SK-N-SH (cell line): ENCODE results near the gene MYO9B. TPM values are rescaled to one million over a fixed set of nuclear protein-coding genes. Genes with fewer than 3 reads are reported as not detected.

Experiments used
- CTCF ChIA-PET: fragments of 300-600, 350-600 bp; formaldehyde crosslinking; extraction: SDS; loops from one replicate; lab custom pipeline; 2021; lab: Yijun Ruan, JAX
- POLR2A ChIA-PET: fragments of 350-600 bp; sonication (Branson Sonifier 250); formaldehyde crosslinking; extraction: SDS; loops from one replicate; lab custom pipeline; 2020; ENCODE audit warnings: antibody characterized with exemption, inconsistent platforms; lab: Yijun Ruan, JAX
- DNase-seq: peaks from one replicate; pipeline ENCODE4 v3.0.0; 2012
- H2AFZ ChIP-seq: fragments of 200-600 bp; sonication (generic); 2 replicates; pipeline ENCODE4 v1.8.1; 2016; ENCODE audit warnings: antibody characterized with exemption, mild to moderate bottlenecking, low read depth
- H3F3A ChIP-seq: fragments of 200-600 bp; sonication (generic); replicated peaks from 2 replicates; pipeline ENCODE3; 2016; ENCODE audit warnings: antibody characterized with exemption, mild to moderate bottlenecking; ENCODE audit not compliant: insufficient read depth
- H3K27ac ChIP-seq, 2 experiments: fragments of 200-500 bp in 1 of 2; fragments of 200-600 bp in 1 of 2; sonication (Bioruptor generic) in 1 of 2; sonication (generic), shearing (Covaris generic) in 1 of 2; 2 replicates each; pipeline versions ENCODE4 v1.5.1 to v1.6.1; 2014 to 2016; ENCODE audit warnings: low read depth in 2 of 2, inconsistent platforms in 1 of 2, low read length in 1 of 2, mild to moderate bottlenecking in 1 of 2, mixed read lengths in 1 of 2
- H3K27me3 ChIP-seq: fragments of 200-600 bp; sonication (generic), shearing (Covaris generic); 2 replicates; pipeline ENCODE4 v1.6.1; 2016; ENCODE audit warnings: mixed run types; ENCODE audit not compliant: insufficient read depth
- H3K36me3 ChIP-seq, 2 experiments: fragments of 200-500 bp in 1 of 2; fragments of 200-600 bp in 1 of 2; sonication (Bioruptor generic) in 1 of 2; sonication (generic) in 1 of 2; replicated peaks in 1 of 2; 2 replicates each; pipeline versions ENCODE3 to v1.5.1; 2014 to 2016; ENCODE audit warnings: low read length in 1 of 2, mild to moderate bottlenecking in 1 of 2; ENCODE audit not compliant: insufficient read depth in 2 of 2, control insufficient read depth in 1 of 2
- H3K4me1 ChIP-seq, 2 experiments: fragments of 200-500 bp in 1 of 2; fragments of 200-600 bp in 1 of 2; sonication (Bioruptor generic) in 1 of 2; sonication (generic), shearing (Covaris generic) in 1 of 2; 2 replicates each; pipeline versions ENCODE4 v1.5.1 to v1.6.1; 2014 to 2016; ENCODE audit warnings: low read depth in 1 of 2, low read length in 1 of 2, mixed run types in 1 of 2; ENCODE audit not compliant: insufficient read depth in 2 of 2, control insufficient read depth in 1 of 2
- H3K4me2 ChIP-seq: fragments of 200-600 bp; sonication (generic), shearing (Covaris generic); 2 replicates; pipeline ENCODE4 v1.6.1; 2017; ENCODE audit warnings: mixed run types
- H3K4me3 ChIP-seq, 2 experiments: fragments of 200-500 bp in 1 of 2; fragments of 200-600 bp in 1 of 2; sonication (Bioruptor generic) in 1 of 2; sonication (generic), shearing (Covaris generic) in 1 of 2; 2 replicates each; pipeline versions ENCODE4 v1.5.1 to v1.8.1; 2014 to 2016; ENCODE audit warnings: low read depth in 2 of 2, inconsistent platforms in 1 of 2, low read length in 1 of 2, mild to moderate bottlenecking in 1 of 2, mixed read lengths in 1 of 2, moderate library complexity in 1 of 2
- H3K79me2 ChIP-seq: fragments of 200-600 bp; sonication (generic); 2 replicates; pipeline ENCODE4 v1.8.1; 2017; ENCODE audit warnings: mild to moderate bottlenecking; ENCODE audit not compliant: insufficient read depth
- H3K9ac ChIP-seq: fragments of 200-600 bp; sonication (generic); 2 replicates; pipeline ENCODE4 v1.6.1; 2017; ENCODE audit warnings: mixed run types
- H3K9me2 ChIP-seq: fragments of 200-600 bp; sonication (generic); 2 replicates; pipeline ENCODE4 v1.6.1; 2017; ENCODE audit warnings: mixed run types
- H3K9me3 ChIP-seq: fragments of 200-600 bp; sonication (generic); 2 replicates; pipeline ENCODE4 v1.6.1; 2017; ENCODE audit warnings: mixed run types, mild to moderate bottlenecking, moderate library complexity
- H4K20me1 ChIP-seq: fragments of 200-600 bp; sonication (generic); 2 replicates; pipeline ENCODE4 v1.6.1; 2017; ENCODE audit warnings: mild to moderate bottlenecking, mixed run types; ENCODE audit not compliant: insufficient read depth
- CHD2 ChIP-seq: fragments of 150-350 bp; IDR thresholded peaks from 2 replicates; pipeline ENCODE4 v1.6.1; 2018; ENCODE audit warnings: low read length; ENCODE audit not compliant: partially characterized antibody
- EP300 ChIP-seq, 2 experiments: IDR thresholded peaks; 2 replicates each; pipeline versions ENCODE4 v1.4.0 to v1.6.1; 2012; ENCODE audit warnings: borderline replicate concordance in 1 of 2, low read depth in 1 of 2, low read length in 1 of 2
- FOXM1 ChIP-seq: IDR thresholded peaks from 2 replicates; pipeline ENCODE4 v1.4.0; 2012; ENCODE audit warnings: low read depth, mild to moderate bottlenecking
- GATA2 ChIP-seq: sonication (generic); formaldehyde crosslinking; IDR thresholded peaks from 2 replicates; pipeline ENCODE4 v1.5.0; 2020; ENCODE audit warnings: mild to moderate bottlenecking, missing genetic modification reagents
- NFIC ChIP-seq: IDR thresholded peaks from 2 replicates; pipeline ENCODE4 v1.4.0; 2012; ENCODE audit warnings: borderline replicate concordance
- RAD21 ChIP-seq: IDR thresholded peaks from 2 replicates; pipeline ENCODE4 v1.6.1; 2012; ENCODE audit warnings: mild to moderate bottlenecking, low read length
- SIN3A ChIP-seq: IDR thresholded peaks from 2 replicates; pipeline ENCODE4 v1.6.1; 2012; ENCODE audit warnings: low read depth, mild to moderate bottlenecking, low read length, moderate library complexity, borderline replicate concordance
- YY1 ChIP-seq: IDR thresholded peaks from 2 replicates; pipeline ENCODE4 v1.4.0; 2012; ENCODE audit warnings: low read depth, mild to moderate bottlenecking
- WGBS: methylation state at CpG from one replicate; pipeline ENCODE4 v1.1.6; 2017; ENCODE audit warnings: low lambda C conversion rate; 5-methylcytosine and 5-hydroxymethylcytosine counted together
- polyA plus RNA-seq, 3 experiments: library from polyadenylated mRNA; depleted of rRNA; stranded (reverse); fragments of >200 nt; gene quantifications; 2 replicates each; pipeline ENCODE4 v1.2.3, GENCODE V29; 2012
- TF ChIP-seq, protein P1 (sequence below): IDR thresholded peaks from 2 replicates; pipeline ENCODE4 v1.4.0; 2012; ENCODE audit warnings: low read depth
- TF ChIP-seq, protein P2 (sequence below): fragments of 200-600 bp; sonication (generic); IDR thresholded peaks from 2 replicates; pipeline ENCODE4 v1.6.1; 2017; ENCODE audit warnings: antibody characterized with exemption, mild to moderate bottlenecking, moderate library complexity

MYO9B gene
- polyA plus RNA-seq, 1 of the 3 experiments (the other 2 are of a cell fraction): 37.6 TPM

DNA sequence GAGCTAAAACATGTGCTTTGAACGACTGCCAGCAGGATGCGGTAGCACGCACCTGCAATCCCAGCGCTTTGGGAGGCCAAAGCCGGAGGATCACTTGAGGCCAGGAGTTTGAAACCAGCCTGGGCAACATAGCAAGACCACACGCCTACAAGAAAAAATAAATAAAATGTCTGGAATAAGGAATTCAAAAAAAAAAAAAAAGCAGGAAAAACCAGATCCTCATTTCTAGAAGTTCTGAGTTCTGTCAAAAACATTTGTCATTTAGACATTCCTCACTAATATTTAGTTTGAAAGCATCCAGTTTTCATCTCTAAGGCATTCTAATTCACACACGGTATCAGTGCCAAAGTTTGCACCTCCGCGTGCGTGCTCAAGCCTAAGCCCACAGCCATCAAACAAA, 102.7 kb downstream of the MYO9B start:
- ChIA-PET CTCF (no interaction called here), POLR2A (no interaction called here)
- 99% methylated on average over 10 of the region's 10 CpGs for WGBS
- Histone ChIP-seq H3K9me3 (no peaks in the 10 kb centered on the region), H3K4me1 (no peaks in the 10 kb centered on the region), H3K4me2 (no peak overlapping the region), H4K20me1 (no peaks in the 10 kb centered on the region), H3K9me2 (no peaks in the 10 kb centered on the region), H3K36me3 (peaks cover 10 to 34% of the 10 kb centered on the region in 2 experiments), H3K79me2 (peaks cover 2% of the 10 kb centered on the region; the same call in 1 of the 2 replicates), H3K27ac (no peak overlapping the region), H3K27me3 (no peaks in the 10 kb centered on the region), H3K4me3 (no peak overlapping the region), H3K9ac (no peak overlapping the region), H2AFZ (no peak overlapping the region), H3F3A (no peaks in the 10 kb centered on the region)
- TF ChIP-seq, protein P1, sequence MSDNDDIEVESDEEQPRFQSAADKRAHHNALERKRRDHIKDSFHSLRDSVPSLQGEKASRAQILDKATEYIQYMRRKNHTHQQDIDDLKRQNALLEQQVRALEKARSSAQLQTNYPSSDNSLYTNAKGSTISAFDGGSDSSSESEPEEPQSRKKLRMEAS: no peak
- TF ChIP-seq RAD21 (no peak), FOXM1 (no peak), YY1 (no peak), NFIC (no peak)
- TF ChIP-seq, protein P2, sequence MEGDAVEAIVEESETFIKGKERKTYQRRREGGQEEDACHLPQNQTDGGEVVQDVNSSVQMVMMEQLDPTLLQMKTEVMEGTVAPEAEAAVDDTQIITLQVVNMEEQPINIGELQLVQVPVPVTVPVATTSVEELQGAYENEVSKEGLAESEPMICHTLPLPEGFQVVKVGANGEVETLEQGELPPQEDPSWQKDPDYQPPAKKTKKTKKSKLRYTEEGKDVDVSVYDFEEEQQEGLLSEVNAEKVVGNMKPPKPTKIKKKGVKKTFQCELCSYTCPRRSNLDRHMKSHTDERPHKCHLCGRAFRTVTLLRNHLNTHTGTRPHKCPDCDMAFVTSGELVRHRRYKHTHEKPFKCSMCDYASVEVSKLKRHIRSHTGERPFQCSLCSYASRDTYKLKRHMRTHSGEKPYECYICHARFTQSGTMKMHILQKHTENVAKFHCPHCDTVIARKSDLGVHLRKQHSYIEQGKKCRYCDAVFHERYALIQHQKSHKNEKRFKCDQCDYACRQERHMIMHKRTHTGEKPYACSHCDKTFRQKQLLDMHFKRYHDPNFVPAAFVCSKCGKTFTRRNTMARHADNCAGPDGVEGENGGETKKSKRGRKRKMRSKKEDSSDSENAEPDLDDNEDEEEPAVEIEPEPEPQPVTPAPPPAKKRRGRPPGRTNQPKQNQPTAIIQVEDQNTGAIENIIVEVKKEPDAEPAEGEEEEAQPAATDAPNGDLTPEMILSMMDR: no peak
- no peak for DNase-seq

DNA sequence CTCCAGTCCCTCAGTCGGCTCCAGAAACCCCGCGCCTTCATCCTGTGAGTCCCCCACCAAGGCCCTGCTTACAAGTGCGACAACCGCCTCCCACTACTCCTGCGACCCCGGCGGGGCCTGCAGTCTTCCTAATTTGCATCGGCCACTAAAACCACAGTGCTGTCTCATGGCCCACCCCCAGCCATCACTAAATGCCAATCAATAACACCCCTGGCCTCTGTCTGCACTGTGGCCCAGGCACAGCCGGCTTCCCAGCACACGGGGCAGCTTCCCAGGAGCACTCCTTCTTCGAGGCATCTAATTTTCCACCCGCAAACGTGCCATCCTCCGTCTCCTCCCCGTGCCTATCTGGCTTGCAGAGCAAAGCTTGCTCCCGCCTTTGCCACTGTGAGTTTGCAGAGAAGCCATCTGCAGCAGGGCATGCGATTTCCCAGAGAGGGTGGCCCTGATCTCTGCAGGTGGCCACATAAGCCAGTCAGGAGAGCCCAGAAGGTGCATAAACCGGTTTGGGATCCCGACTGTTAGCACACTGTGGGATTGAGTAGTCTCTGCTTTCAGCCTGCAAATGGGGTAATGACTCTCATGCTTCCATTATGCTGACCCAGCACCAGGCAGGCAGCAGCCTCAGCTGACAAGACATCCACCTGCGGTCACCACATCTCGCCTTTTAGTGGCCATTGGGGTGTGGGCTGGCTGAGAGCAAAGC, 105.6 kb downstream of the MYO9B start:
- no peak overlapping the region for H3K4me2 ChIP-seq
- no peaks in the 10 kb centered on the region for H3K9me2 ChIP-seq
- H3K4me1 ChIP-seq: no peaks in the 10 kb centered on the region
- no peak overlapping the region for H3K4me3 ChIP-seq
- WGBS: over 99% methylated on average over 21 of the region's 22 CpGs
- no peaks in the 10 kb centered on the region for H3K79me2 ChIP-seq
- CTCF ChIA-PET: no interaction called here
- DNase-seq: no peak
- H3F3A ChIP-seq: no peaks in the 10 kb centered on the region
- no peak overlapping the region for H2AFZ ChIP-seq
- H3K27ac ChIP-seq: no peak overlapping the region
- peaks cover 25 to 36% of the 10 kb centered on the region in 2 experiments for H3K36me3 ChIP-seq
- no peaks in the 10 kb centered on the region for H3K9me3 ChIP-seq
- POLR2A ChIA-PET: no interaction called here
- no peaks in the 10 kb centered on the region for H3K27me3 ChIP-seq
- no peaks in the 10 kb centered on the region for H4K20me1 ChIP-seq
- no peak overlapping the region for H3K9ac ChIP-seq
- TF ChIP-seq GATA2 (CRISPR knock-in tag): no peak

DNA sequence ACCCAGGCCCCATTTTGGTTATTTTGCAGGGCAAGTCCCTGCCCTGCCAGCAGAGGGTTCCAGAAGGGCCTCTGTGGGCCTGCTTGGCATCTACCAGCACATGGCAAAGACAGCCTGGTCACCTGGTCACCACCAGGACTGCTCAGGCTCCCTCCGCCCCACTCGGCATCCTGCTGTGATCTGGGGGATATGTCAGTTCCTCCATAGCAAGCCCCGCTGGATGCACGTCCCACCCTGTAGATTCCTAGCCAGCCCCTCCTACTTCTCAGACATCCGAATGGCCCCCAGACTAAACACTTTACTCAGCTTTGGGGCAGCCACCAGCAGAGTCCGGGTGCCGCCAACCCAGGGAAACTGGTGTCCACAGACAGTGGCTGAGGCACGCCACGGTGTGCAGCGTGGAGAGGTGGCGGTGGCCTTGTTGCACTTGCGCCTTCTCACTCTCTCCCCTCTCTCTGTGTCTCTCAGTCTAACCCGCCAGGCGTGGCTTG, 107.7 kb downstream of the MYO9B start:
- H3K79me2 ChIP-seq: no peaks in the 10 kb centered on the region
- H3K4me2 ChIP-seq: no peak overlapping the region
- no peaks in the 10 kb centered on the region for H3K9me2 ChIP-seq
- no peaks in the 10 kb centered on the region for H3K9me3 ChIP-seq
- no peak overlapping the region for H2AFZ ChIP-seq
- peaks cover 24 to 37% of the 10 kb centered on the region in 2 experiments for H3K36me3 ChIP-seq
- TF ChIP-seq EP300 (IDR thresholded peaks at IDR 0.05; ENCODE audit: borderline replicate concordance in 1 of 2, low read depth in 1 of 2, low read length in 1 of 2) (no peak), SIN3A (no peak), CHD2 (no peak)
- TF ChIP-seq, all 33 proteins: peak for 0
- Histone ChIP-seq H3K4me1 (no peaks in the 10 kb centered on the region), H3K4me3 (no peak overlapping the region), H3K27ac (no peak overlapping the region), H3F3A (no peaks in the 10 kb centered on the region), H3K27me3 (no peaks in the 10 kb centered on the region), H4K20me1 (no peaks in the 10 kb centered on the region), H3K9ac (no peak overlapping the region)
- WGBS: 96% methylated on average over 10 of the region's 14 CpGs
- DNase-seq: no peak
- ChIA-PET CTCF (no interaction called here), POLR2A (no interaction called here)
